ENCODE data around the gene EFCAB6. TPM values are rescaled to one million over a fixed set of nuclear protein-coding genes. Genes with fewer than 3 reads are reported as not detected.

EFCAB6 gene
- total and polyA plus RNA-seq, 10 of the 15 experiments (the other 5 are each of a cell fraction or from before 2014, with no cell fraction given) = 0.05 to 0.42 (median 0.19) TPM

DNA sequence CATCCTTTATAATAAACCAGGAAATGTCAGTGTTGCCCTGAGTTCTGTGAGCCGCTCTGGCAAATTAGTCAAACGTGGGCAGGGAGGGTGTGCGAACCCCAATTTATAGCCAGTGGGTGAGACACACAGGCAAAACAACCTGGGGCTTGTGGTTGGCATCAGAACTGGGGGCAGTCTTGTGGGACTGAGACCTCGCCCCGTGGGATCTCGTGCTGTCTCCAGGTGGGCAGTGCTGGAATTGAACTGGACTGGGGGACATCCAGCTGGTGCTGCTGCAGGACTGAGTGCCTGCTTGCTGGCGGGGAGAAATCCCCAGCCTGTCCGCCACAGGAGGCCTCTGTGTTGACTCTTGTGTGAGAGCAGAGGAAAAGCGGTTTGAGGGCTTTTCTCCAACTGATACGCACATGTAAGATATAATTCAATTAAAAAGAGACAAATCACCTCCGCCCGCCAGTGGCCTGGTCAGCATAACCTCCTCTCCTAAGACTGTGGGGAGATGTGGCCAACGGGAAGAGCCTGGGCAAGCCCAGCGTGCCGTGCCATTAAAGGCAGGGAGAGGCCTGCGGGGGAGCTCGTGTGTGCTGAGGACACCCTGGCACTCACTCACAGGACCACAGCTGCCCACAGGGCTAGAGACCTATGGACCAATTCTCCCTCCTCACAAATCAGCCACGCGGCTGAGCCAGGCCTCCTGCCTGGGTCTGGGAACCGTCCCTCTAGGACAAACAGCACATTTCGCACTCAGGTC is 31.9 kb upstream of the EFCAB6 start (continued):
- TF ChIP-seq, protein P1, sequence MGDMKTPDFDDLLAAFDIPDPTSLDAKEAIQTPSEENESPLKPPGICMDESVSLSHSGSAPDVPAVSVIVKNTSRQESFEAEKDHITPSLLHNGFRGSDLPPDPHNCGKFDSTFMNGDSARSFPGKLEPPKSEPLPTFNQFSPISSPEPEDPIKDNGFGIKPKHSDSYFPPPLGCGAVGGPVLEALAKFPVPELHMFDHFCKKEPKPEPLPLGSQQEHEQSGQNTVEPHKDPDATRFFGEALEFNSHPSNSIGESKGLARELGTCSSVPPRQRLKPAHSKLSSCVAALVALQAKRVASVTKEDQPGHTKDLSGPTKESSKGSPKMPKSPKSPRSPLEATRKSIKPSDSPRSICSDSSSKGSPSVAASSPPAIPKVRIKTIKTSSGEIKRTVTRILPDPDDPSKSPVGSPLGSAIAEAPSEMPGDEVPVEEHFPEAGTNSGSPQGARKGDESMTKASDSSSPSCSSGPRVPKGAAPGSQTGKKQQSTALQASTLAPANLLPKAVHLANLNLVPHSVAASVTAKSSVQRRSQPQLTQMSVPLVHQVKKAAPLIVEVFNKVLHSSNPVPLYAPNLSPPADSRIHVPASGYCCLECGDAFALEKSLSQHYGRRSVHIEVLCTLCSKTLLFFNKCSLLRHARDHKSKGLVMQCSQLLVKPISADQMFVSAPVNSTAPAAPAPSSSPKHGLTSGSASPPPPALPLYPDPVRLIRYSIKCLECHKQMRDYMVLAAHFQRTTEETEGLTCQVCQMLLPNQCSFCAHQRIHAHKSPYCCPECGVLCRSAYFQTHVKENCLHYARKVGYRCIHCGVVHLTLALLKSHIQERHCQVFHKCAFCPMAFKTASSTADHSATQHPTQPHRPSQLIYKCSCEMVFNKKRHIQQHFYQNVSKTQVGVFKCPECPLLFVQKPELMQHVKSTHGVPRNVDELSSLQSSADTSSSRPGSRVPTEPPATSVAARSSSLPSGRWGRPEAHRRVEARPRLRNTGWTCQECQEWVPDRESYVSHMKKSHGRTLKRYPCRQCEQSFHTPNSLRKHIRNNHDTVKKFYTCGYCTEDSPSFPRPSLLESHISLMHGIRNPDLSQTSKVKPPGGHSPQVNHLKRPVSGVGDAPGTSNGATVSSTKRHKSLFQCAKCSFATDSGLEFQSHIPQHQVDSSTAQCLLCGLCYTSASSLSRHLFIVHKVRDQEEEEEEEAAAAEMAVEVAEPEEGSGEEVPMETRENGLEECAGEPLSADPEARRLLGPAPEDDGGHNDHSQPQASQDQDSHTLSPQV (IDR thresholded peaks at IDR 0.05) = no peak
- TF ChIP-seq ZNF207 (IDR thresholded peaks at IDR 0.05; ENCODE audit: borderline replicate concordance) (no peak), MYC (IDR thresholded peaks at IDR 0.05; ENCODE audit: insufficient read depth, insufficient read length, insufficient replicate concordance, low read length, severe bottlenecking) (no peak), CREM (IDR thresholded peaks at IDR 0.05; ENCODE audit: low read depth) (no peak), RAD51 (IDR thresholded peaks at IDR 0.05) (no peak), CHD4 (IDR thresholded peaks at IDR 0.05) (no peak)
- TF ChIP-seq, protein P2, sequence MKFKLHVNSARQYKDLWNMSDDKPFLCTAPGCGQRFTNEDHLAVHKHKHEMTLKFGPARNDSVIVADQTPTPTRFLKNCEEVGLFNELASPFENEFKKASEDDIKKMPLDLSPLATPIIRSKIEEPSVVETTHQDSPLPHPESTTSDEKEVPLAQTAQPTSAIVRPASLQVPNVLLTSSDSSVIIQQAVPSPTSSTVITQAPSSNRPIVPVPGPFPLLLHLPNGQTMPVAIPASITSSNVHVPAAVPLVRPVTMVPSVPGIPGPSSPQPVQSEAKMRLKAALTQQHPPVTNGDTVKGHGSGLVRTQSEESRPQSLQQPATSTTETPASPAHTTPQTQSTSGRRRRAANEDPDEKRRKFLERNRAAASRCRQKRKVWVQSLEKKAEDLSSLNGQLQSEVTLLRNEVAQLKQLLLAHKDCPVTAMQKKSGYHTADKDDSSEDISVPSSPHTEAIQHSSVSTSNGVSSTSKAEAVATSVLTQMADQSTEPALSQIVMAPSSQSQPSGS (IDR thresholded peaks at IDR 0.05; ENCODE audit: low read length) = no peak

Data from GM12878 (cell line).